Calu3 (cell line): ENCODE results near the gene SGK1. TPM values are rescaled to one million over a fixed set of nuclear protein-coding genes. Genes with fewer than 3 reads are reported as not detected.

Experiments
- BruUV-seq: library from RNA; stranded (reverse); fragments of 400-500 nt; replicated peaks from 2 replicates; lab custom pipeline; 2021; lab: Mats Ljungman, UMichigan
- CTCF ChIA-PET: fragments of 300-600 bp; sonication (Branson Sonifier 250); formaldehyde crosslinking; loops from one replicate; lab custom pipeline; 2022; ENCODE audit warnings: antibody characterized with exemption; lab: Charles Lee
- DNase-seq: peaks from one replicate; pipeline ENCODE4 v3.0.0; 2022
- H3K27ac Mint-ChIP-seq: one replicate; pipeline ENCODE4 v1.8.0; 2022; ENCODE audit warnings: mixed read lengths; ENCODE audit not compliant: unreplicated experiment
- H3K27me3 Mint-ChIP-seq: one replicate; pipeline ENCODE4 v1.8.0; 2022; ENCODE audit warnings: mixed read lengths; ENCODE audit not compliant: unreplicated experiment
- H3K36me3 Mint-ChIP-seq: one replicate; pipeline ENCODE4 v1.8.0; 2022; ENCODE audit warnings: mild to moderate bottlenecking, moderate library complexity, mixed read lengths; ENCODE audit not compliant: insufficient read depth, unreplicated experiment
- H3K4me1 Mint-ChIP-seq: one replicate; pipeline ENCODE4 v1.8.0; 2022; ENCODE audit warnings: mild to moderate bottlenecking, low read depth, mixed read lengths; ENCODE audit not compliant: unreplicated experiment
- H3K4me3 Mint-ChIP-seq: one replicate; pipeline ENCODE4 v1.8.0; 2022; ENCODE audit warnings: mild to moderate bottlenecking, low read depth, moderate library complexity, mixed read lengths; ENCODE audit not compliant: unreplicated experiment
- H3K9me3 Mint-ChIP-seq: one replicate; pipeline ENCODE4 v1.8.0; 2022; ENCODE audit warnings: low read depth, mixed read lengths; ENCODE audit not compliant: unreplicated experiment
- CTCF ChIP-seq: fragments of 200-600 bp; IDR thresholded peaks from one replicate; pipeline ENCODE4 v1.8.0; 2022; ENCODE audit warnings: antibody characterized with exemption; ENCODE audit not compliant: unreplicated experiment
- intact Hi-C: fragments of 100-400 bp; cut with micrococcal nuclease; formaldehyde crosslinking; loops from one replicate; pipeline ENCODE4 v1.10.0; 2022; ENCODE audit not compliant: unreplicated experiment
- total RNA-seq: library from RNA; stranded (reverse); gene quantifications from 2 replicates; pipeline ENCODE4 v1.2.3, GENCODE V29; 2022

SGK1 gene
- total RNA-seq, 1 experiment from 2014 or later = 21.8 TPM

DNA sequence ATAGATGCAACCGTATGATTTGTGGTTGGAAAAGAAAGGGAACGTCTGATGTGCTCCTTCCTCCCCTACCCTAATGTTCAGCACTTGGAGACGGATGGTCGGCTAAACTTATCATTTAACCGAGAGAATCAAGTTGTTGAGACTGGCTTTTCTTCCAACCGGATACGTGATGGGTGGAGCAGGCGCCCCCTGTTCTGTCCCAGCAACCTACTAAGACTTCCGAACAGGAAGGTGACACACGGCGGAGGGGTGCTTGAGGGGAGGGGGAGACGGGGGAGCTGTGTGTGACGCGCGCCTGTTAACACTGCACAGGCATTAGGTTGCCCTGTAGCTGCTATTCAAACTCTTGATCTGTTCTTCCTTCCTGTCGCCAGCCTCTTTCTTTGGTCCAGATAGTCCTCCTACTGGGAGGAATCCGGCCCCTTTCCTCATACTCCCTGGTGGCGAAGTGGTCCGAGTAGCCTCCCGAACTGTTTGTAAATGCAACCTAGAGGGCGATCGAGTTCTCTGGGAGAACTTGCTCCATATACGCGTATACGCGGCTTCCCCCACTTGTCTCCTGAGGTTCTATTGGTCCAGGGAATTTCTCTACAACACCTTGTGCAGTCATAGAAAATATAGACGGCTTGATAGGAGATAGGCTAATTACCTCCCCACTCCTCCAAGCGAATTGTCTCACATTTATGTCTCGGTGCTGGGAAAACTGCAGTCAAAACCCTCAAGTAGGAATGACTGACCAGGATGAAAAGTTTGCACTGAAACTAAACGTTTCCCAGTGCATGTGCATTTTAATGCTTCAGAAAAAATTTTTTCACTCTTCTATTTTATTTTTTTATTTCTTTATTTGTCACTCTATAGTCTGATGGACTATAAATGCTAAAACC is 139.5 kb downstream of the SGK1 start:
- peak overlapping the region; percentile 60 for H3K27ac Mint-ChIP-seq
- DNase-seq = peak; percentile 82
- H3K4me3 Mint-ChIP-seq = peak overlapping the region; percentile 72
- H3K36me3 Mint-ChIP-seq = peaks cover 42% of the 10 kb centered on the region
- intact Hi-C loops = loop anchor here (1.0 to 10.0 kb wide), 6 partner anchors 59 to 576 kb away; no protein-coding TSS in a partner anchor
- no peaks in the 10 kb centered on the region for H3K9me3 Mint-ChIP-seq
- TF ChIP-seq CTCF = peak; percentile 89
- peaks cover 31% of the 10 kb centered on the region for H3K4me1 Mint-ChIP-seq
- CTCF ChIA-PET = interaction anchor here (0.6 to 1.5 kb wide), 4 partner anchors 81 to 463 kb away, joined by 3 to 11 read pairs (median 4); no protein-coding TSS in a partner anchor
- H3K27me3 Mint-ChIP-seq = no peaks in the 10 kb centered on the region
- BruUV-seq = no TSS peak

DNA sequence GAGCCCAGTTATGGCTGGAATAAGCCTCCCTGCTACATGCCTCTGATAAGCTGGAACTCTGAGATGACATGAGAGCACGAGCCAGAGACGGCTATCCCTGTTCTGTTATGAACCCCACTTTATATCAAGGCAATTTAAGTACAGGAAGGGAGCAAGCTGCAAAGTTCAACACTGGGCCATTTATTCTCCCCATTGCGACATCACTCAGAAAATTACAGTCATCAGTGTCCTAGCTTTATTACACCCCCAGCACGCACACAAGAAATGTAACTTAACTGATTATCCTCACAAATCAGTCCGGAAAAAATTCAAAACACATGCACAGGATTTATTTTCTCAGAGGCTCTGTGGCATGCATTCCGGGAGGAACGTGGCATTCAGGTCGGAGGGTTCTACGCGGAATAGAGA is 140.2 kb downstream of the SGK1 start:
- intact Hi-C loops = loop anchor here (1.0 to 10.0 kb wide), 6 partner anchors 60 to 577 kb away; no protein-coding TSS in a partner anchor
- DNase-seq = no peak
- H3K4me3 Mint-ChIP-seq = peak overlapping the region; percentile 72

DNA sequence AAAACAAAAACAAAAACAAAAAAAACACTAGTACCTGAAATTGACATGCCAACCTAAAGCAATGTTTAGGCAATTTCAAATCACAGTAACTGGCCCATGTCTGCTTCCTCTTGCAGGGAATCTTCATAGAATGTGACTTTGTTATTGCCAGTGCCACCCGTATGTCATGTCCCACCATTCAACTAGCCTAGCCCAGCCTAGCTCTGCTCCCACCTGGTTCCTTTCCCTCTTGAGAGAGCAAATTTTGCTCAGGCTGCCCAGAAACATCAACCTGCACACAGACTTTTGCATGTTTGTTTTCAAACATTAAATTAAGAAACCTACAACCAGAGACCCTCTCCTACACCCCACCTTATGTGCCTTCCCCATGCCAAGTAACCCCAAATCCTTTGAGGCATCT is 140.7 kb downstream of the SGK1 start:
- H3K27me3 Mint-ChIP-seq = no peaks in the 10 kb centered on the region
- H3K4me1 Mint-ChIP-seq = peaks cover 43% of the 10 kb centered on the region
- peaks cover 51% of the 10 kb centered on the region for H3K36me3 Mint-ChIP-seq
- H3K4me3 Mint-ChIP-seq = peak overlapping the region; percentile 72
- no peak overlapping the region for H3K27ac Mint-ChIP-seq
- intact Hi-C loops = loop anchor here (5.0 to 10.0 kb wide), 5 partner anchors 60 to 578 kb away; no protein-coding TSS in a partner anchor
- CTCF ChIA-PET = interaction anchor here (0.5 to 1.5 kb wide), 3 partner anchors 82 to 467 kb away, joined by 3 to 11 read pairs (median 3); no protein-coding TSS in a partner anchor
- H3K9me3 Mint-ChIP-seq = no peaks in the 10 kb centered on the region
- no peak for TF ChIP-seq CTCF
- no TSS peak for BruUV-seq
- DNase-seq = no peak

More for the DNA sequence above, 140.2 kb downstream of the SGK1 start:
- Mint-ChIP-seq H3K4me1 (peaks cover 37% of the 10 kb centered on the region), H3K9me3 (no peaks in the 10 kb centered on the region), H3K36me3 (peaks cover 49% of the 10 kb centered on the region), H3K27ac (no peak overlapping the region), H3K27me3 (no peaks in the 10 kb centered on the region)
- no peak for TF ChIP-seq CTCF
- no TSS peak for BruUV-seq
- CTCF ChIA-PET = interaction anchor here (1.1 to 1.5 kb wide), 2 partner anchors 81 to 463 kb away, joined by 3 to 11 read pairs; no protein-coding TSS in a partner anchor

DNA sequence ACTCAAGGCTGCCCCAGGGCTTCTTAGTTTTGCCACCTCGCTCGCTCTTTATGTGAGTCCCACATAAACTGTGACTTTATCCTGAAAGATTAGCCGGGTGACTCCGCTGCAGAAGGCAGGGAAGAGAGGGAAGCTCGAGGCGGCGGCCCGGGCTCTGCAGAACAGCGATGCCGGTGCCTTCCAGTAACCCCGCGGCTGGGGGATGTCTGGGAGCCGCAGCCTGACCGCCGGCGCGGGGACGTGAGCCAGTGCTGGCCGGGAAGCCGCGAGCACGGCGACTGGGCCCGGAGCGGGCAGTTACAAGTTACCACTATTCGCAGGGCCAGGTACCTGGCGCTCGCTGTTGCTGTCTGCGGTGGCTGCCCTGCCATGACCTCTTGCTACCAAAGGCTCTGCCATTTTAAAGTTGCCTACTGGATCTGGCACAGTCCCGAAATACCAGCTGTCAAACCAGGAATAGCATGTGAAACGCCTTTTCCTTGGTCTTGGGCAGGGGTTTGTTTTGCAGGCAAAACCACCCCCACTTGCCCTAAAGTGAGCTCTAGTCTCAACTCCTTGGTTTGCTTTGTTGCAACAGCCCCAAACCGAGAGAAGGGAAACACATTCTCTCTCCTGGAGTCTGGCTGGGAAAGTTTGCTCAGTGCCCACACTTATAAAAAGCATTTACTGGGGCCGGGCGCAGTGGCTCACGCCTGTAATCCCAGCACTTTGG is 141.5 kb downstream of the SGK1 start:
- peak; percentile 24 for DNase-seq
- CTCF ChIA-PET = interaction anchor here (1.1 kb wide), 1 partner anchor 464 kb away, joined by 3 read pairs; no protein-coding TSS in a partner anchor
- TF ChIP-seq CTCF = no peak
- BruUV-seq = no TSS peak
- Mint-ChIP-seq H3K27me3 (no peaks in the 10 kb centered on the region), H3K9me3 (no peaks in the 10 kb centered on the region), H3K36me3 (peaks cover 57% of the 10 kb centered on the region), H3K4me1 (peaks cover 44% of the 10 kb centered on the region), H3K27ac (peak overlapping the region; percentile 88), H3K4me3 (peak overlapping the region; percentile 88)
- intact Hi-C loops = loop anchor here (5.0 to 10.0 kb wide), 5 partner anchors 61 to 578 kb away; no protein-coding TSS in a partner anchor
